Measurements from ENCODE around the gene LACRT.

The LACRT gene

GRCh38 chr12:54581412-54581811 lies 53.3 kb downstream of the LACRT start:
- H3K27ac ChIP-seq: no peak overlapping the region
- TF ChIP-seq CTCF (conservative IDR thresholded peaks at IDR 0.05): no peak
